ENCODE data around the gene EFCAB13. TPM values are rescaled to one million over a fixed set of nuclear protein-coding genes. Genes with fewer than 3 reads are reported as not detected.
A peak's percentile ranks its signal among the peaks of the same experiment; 100 is the strongest.

Gene EFCAB13, protein sequence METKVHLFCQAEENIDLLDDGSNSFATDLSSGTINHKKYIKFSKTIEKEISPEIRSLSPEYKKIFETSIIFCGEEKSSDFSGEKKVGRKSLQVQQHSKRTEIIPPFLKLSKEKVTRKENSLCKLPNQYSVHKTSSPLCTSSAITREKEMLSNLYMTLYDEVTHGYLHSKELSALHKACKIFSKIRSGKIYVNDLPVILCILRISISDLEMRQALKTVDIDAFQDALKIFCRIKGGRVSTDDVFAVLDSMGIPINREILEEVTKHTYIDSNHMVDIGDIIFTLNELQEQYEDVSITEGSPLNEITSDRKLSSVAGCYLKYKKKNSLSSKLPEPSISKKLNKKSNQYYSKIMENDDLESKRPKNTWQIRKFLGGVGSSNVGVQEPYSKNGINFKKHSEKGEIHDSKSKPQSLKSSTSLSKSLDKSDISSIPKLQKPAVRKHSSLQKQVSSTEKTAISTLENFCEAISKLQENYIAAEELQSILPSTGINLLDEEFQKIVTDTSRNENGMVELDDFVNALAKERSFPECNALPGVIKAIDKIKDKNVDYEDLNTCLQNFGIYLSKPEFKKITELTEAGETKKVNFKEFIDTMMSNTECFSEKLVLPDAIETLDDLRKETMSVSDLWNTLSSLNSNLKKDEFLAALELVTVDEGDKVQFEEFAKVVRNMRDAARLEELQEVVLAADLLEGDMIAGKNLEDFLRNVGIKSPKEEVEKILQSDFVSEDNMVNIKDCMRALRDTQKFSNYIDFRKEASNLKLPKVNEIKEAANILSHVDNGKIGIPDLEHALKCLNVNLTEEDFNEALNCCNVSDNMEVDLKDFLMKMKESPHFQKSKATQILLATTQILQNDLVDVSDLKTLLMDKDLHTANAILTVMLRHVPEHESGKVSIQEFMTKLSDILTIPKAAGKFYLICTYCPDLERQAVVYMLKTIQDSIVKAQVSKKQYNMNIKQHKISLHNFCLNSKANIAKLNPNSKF
- 5.1 and 6.4 TPM in 2 replicates for total RNA-seq (2022)
- percentile 50 among the genes with signal in this experiment for Bru-seq, nascent RNA
- BruChase-seq, experiment 1, labeled RNA remaining after a 2-hour chase = percentile 57 among the genes with signal in this experiment
- BruChase-seq, experiment 2, labeled RNA remaining after a 6-hour chase = percentile 54 among the genes with signal in this experiment
- long read RNA-seq, partial matches to known transcripts = 0 of 2 reads
- long read RNA-seq, other reads (novel, unspliced or antisense) = 2 of 2 reads

GRCh38 chr17:47323382-47324223 lies at the start of gene EFCAB13:
TSS of gene EFCAB13 (plus strand) at chr17:47323955. CDS start at chr17:47328354, 4,399 bp downstream.
- peaks cover 20% of the 10 kb centered on the region for H3K4me1 Mint-ChIP-seq (ENCODE audit: low read depth, unreplicated experiment)
- TF ChIP-seq, protein P1, sequence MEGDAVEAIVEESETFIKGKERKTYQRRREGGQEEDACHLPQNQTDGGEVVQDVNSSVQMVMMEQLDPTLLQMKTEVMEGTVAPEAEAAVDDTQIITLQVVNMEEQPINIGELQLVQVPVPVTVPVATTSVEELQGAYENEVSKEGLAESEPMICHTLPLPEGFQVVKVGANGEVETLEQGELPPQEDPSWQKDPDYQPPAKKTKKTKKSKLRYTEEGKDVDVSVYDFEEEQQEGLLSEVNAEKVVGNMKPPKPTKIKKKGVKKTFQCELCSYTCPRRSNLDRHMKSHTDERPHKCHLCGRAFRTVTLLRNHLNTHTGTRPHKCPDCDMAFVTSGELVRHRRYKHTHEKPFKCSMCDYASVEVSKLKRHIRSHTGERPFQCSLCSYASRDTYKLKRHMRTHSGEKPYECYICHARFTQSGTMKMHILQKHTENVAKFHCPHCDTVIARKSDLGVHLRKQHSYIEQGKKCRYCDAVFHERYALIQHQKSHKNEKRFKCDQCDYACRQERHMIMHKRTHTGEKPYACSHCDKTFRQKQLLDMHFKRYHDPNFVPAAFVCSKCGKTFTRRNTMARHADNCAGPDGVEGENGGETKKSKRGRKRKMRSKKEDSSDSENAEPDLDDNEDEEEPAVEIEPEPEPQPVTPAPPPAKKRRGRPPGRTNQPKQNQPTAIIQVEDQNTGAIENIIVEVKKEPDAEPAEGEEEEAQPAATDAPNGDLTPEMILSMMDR (IDR thresholded peaks at IDR 0.05; ENCODE audit: insufficient read depth in 1 of 2, low read depth in 1 of 2, low read length in 1 of 2, severe bottlenecking in 1 of 2, unreplicated experiment in 1 of 2) = peak; percentile 26 to 28
- ChIA-PET POLR2A (interaction anchor here (0.6 to 2.1 kb wide), 7 partner anchors 80 to 324 kb away, joined by 3 to 6 read pairs (median 3); partner anchors contain the start of gene CDC27), CTCF (interaction anchor here (0.7 to 1.0 kb wide), 3 partner anchors 8 to 77 kb away, joined by 3 to 6 read pairs (median 3); no protein-coding TSS in a partner anchor)
- H3K27me3 ChIP-seq (replicated peaks; ENCODE audit: control insufficient read depth, insufficient read depth, low read length) = no peaks in the 10 kb centered on the region
- H3K4me3 Mint-ChIP-seq (ENCODE audit: unreplicated experiment) = peak within 1 kb of the TSS; percentile 100
- no peaks in the 10 kb centered on the region for H3K27me3 Mint-ChIP-seq (ENCODE audit: insufficient read depth, unreplicated experiment)
- no peaks in the 10 kb centered on the region for H3K9me3 ChIP-seq
- no peaks in the 10 kb centered on the region for H3K36me3 ChIP-seq (ENCODE audit: control insufficient read depth, insufficient read depth, low read length)
- peak; percentile 96 to 99 for DNase-seq
- intact Hi-C loops (cut with micrococcal nuclease; ENCODE audit: unreplicated experiment) = no loop called here
- peaks cover 5% of the 10 kb centered on the region for H3K4me1 ChIP-seq
- H3K36me3 Mint-ChIP-seq (ENCODE audit: insufficient read depth, unreplicated experiment) = peaks cover 19% of the 10 kb centered on the region
- no peaks in the 10 kb centered on the region for H3K9me3 Mint-ChIP-seq (ENCODE audit: unreplicated experiment)
- H3K4me3 ChIP-seq (ENCODE audit: low read depth, low read length) = peak within 1 kb of the TSS; percentile 50
- H3K27ac Mint-ChIP-seq (ENCODE audit: unreplicated experiment) = peak within 1 kb of the TSS; percentile 100
- BruUV-seq (replicated peaks) = no TSS peak

DNA sequence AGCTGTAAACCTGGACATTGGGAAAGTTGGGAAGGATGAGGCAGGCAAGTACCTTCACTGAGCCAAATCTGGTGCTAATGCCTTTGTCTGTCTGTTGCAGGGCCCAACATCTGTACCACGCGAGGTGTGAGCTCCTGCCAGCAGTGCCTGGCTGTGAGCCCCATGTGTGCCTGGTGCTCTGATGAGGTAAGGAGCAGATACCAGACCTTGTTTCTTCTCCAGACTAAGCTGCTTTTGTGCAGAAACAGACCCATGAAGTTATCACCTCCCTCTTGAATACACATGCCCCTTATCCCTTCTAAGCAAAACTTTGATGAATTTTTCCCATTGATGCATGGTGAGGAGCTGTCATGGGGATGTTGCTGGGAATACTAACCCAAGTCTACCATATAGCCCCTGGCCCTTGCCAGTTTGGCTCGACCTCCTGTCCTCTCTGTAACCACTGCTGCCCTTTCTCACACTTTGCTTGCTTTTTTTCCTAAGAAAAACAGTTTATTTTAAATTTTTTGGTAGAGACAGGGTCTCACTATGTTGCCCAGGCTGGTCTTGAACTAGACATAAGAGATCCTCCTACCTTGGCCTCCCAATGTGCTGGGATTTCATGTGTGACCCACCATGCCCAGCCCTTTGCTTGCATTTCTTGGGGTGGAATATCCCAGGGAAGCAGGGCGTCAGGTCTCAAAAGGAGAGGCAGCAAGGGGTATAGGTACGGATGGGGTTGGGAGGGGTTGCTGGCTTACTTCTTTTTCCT lies 49.3 kb upstream of the EFCAB13 start:
- Mint-ChIP-seq H3K36me3 (ENCODE audit: insufficient read depth, unreplicated experiment) (peaks cover 7% of the 10 kb centered on the region), H3K27ac (ENCODE audit: unreplicated experiment) (peak overlapping the region; percentile 21), H3K9me3 (ENCODE audit: unreplicated experiment) (peaks cover 6% of the 10 kb centered on the region), H3K4me1 (ENCODE audit: low read depth, unreplicated experiment) (peaks cover 11% of the 10 kb centered on the region), H3K4me3 (ENCODE audit: unreplicated experiment) (no peak overlapping the region), H3K27me3 (ENCODE audit: insufficient read depth, unreplicated experiment) (no peaks in the 10 kb centered on the region)
- CTCF ChIA-PET = no interaction called here
- no peak for DNase-seq
- no peak overlapping the region for H3K4me3 ChIP-seq (ENCODE audit: low read depth, low read length)
- intact Hi-C loops (cut with micrococcal nuclease; ENCODE audit: unreplicated experiment) = no loop called here
- POLR2A ChIA-PET = no interaction called here
- no TSS peak for BruUV-seq (replicated peaks)
- peaks cover 7% of the 10 kb centered on the region; the same call in 1 of the 2 replicates for H3K4me1 ChIP-seq
- no peaks in the 10 kb centered on the region for H3K9me3 ChIP-seq
- no peaks in the 10 kb centered on the region for H3K36me3 ChIP-seq (ENCODE audit: control insufficient read depth, insufficient read depth, low read length)
- no peaks in the 10 kb centered on the region for H3K27me3 ChIP-seq (replicated peaks; ENCODE audit: control insufficient read depth, insufficient read depth, low read length)
- TF ChIP-seq, protein P1 (IDR thresholded peaks at IDR 0.05; ENCODE audit: insufficient read depth in 1 of 2, low read depth in 1 of 2, low read length in 1 of 2, severe bottlenecking in 1 of 2, unreplicated experiment in 1 of 2) = no peak

Measured in Caco-2 (cell line).